HUES64 (cell line): Measurements from ENCODE around the gene ONECUT2.

ENCODE experiments used
- H3K27ac ChIP-seq: 2 replicates; pipeline ENCODE4 v1.7.0; 2013; ENCODE audit warnings: low read depth, low read length, inconsistent platforms
- H3K27me3 ChIP-seq: 2 replicates; pipeline ENCODE4 v1.6.1; 2013; ENCODE audit warnings: mild to moderate bottlenecking, low read length; ENCODE audit not compliant: insufficient read depth
- H3K36me3 ChIP-seq: 2 replicates; pipeline ENCODE4 v1.6.1; 2013; ENCODE audit warnings: mild to moderate bottlenecking, low read length; ENCODE audit not compliant: insufficient read depth
- H3K4me1 ChIP-seq: 2 replicates; pipeline ENCODE4 v1.6.1; 2013; ENCODE audit warnings: mild to moderate bottlenecking, low read length, moderate library complexity; ENCODE audit not compliant: insufficient read depth
- H3K4me3 ChIP-seq: 2 replicates; pipeline ENCODE4 v1.5.1; 2013; ENCODE audit warnings: mild to moderate bottlenecking, low read length, moderate library complexity
- H3K9ac ChIP-seq: 2 replicates; pipeline ENCODE4 v1.6.1; 2013; ENCODE audit warnings: mild to moderate bottlenecking, low read depth, low read length
- H3K9me3 ChIP-seq: 2 replicates; pipeline ENCODE4 v1.6.1; 2013; ENCODE audit warnings: low read depth, low read length; ENCODE audit not compliant: insufficient read depth
- WGBS: fragments of 150-250, 120-280 bp; methylation state at CpG from one replicate; pipeline ENCODE4 v1.1.7; 2013; ENCODE audit warnings: missing lambda C conversion rate; 5-methylcytosine and 5-hydroxymethylcytosine counted together

Gene ONECUT2

GRCh38 chr18:57455576-57456129 is 20.5 kb downstream of the ONECUT2 start:
- Histone ChIP-seq H3K9me3 (no peaks in the 10 kb centered on the region), H3K36me3 (no peaks in the 10 kb centered on the region), H3K27ac (no peak overlapping the region), H3K4me1 (peaks cover 5% of the 10 kb centered on the region; the same call in 1 of the 2 replicates), H3K27me3 (no peaks in the 10 kb centered on the region; the same call in 1 of the 2 replicates), H3K9ac (no peak overlapping the region), H3K4me3 (no peak overlapping the region)
- 82% methylated on average over 5 of the region's 5 CpGs for WGBS

DNA sequence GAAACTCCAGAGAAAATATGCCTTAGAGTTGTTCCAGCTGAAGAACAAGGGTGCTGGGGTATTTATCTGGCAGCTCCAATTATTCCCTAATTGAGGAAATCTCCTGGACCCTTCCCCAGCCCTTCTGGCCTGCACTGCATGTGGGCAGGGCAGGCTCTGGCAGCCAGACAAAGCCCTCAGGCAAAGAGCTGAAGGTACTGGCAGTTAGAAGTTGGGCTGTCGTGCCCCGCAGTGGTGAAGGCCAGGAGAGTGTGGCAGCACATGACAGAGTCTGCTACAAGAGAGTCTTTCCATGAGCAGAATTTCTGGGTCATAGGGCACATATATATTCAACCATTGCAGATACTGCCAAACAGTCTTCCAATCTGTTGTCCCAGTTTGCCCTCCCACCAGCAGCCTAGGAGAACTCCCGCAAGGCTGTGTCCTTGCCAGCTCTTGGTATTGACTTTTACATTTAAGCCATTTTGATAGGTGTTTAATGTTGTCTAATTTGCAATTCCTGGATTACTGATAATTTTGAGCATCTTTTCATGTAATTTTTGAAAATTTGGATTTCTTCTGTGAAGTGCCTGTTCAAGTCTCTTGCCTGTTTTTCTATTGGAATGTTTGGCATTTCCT is 26.6 kb downstream of the ONECUT2 start:
- Histone ChIP-seq H3K9me3 (no peaks in the 10 kb centered on the region), H3K9ac (no peak overlapping the region), H3K27ac (no peak overlapping the region), H3K4me3 (no peak overlapping the region), H3K27me3 (no peaks in the 10 kb centered on the region), H3K4me1 (no peaks in the 10 kb centered on the region), H3K36me3 (no peaks in the 10 kb centered on the region)
- 94% methylated on average over 3 of the region's 3 CpGs for WGBS

- no peak overlapping the region for H3K4me3 ChIP-seq
- no peak overlapping the region for H3K27ac ChIP-seq
- WGBS, result 90% methylated on average over 2 of the region's 2 CpGs
- no peaks in the 10 kb centered on the region for H3K27me3 ChIP-seq
- H3K4me1 ChIP-seq, result no peaks in the 10 kb centered on the region
- H3K36me3 ChIP-seq, result no peaks in the 10 kb centered on the region
- H3K9ac ChIP-seq, result no peak overlapping the region
- no peaks in the 10 kb centered on the region for H3K9me3 ChIP-seq
Measured at GRCh38 chr18:57466307-57466706, 31.1 kb downstream of the ONECUT2 start.

DNA sequence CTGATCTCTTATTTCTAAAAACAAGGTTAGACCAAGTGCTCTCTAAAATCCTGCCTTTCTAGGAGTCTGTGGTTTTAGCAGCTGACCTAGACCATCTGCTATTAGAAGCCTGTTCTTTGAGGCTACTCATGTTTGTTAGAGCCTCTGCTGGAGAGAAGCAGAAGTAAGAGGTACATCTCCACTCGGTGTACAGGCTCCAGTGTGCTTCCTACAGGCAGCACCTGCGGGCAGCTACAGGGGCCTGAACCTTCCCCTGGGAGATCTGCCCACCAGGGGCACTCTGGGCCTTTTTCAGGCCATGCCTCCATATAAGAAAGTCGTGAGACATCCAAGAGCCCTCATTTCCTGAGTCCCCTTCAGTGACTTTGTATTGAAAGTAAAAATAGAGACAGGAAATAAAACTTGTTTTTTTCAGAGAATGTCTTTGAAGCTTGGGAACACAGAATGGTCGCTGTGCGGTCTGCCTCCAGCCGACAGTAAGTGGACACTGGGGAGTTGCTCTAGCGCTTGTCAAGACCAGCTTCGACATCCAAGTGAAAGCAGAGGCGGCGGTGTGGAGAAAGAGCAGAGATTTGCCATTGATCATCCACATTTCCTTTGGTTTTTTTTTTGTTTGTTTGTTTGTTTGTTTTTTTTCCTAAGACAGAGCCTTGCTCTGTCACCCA is 31.7 kb downstream of the ONECUT2 start:
- Histone ChIP-seq H3K9ac (no peak overlapping the region), H3K27ac (no peak overlapping the region), H3K4me1 (no peaks in the 10 kb centered on the region), H3K36me3 (no peaks in the 10 kb centered on the region), H3K27me3 (no peaks in the 10 kb centered on the region), H3K9me3 (no peaks in the 10 kb centered on the region), H3K4me3 (no peak overlapping the region)
- 89% methylated on average over 9 of the region's 10 CpGs for WGBS

GRCh38 chr18:57469884-57470283 is 34.7 kb downstream of the ONECUT2 start:
- Histone ChIP-seq H3K4me1 (no peaks in the 10 kb centered on the region), H3K4me3 (no peak overlapping the region), H3K27ac (no peak overlapping the region), H3K9ac (no peak overlapping the region), H3K36me3 (no peaks in the 10 kb centered on the region), H3K27me3 (no peaks in the 10 kb centered on the region), H3K9me3 (no peaks in the 10 kb centered on the region)
- 63% methylated on average over 3 of the region's 3 CpGs for WGBS

DNA sequence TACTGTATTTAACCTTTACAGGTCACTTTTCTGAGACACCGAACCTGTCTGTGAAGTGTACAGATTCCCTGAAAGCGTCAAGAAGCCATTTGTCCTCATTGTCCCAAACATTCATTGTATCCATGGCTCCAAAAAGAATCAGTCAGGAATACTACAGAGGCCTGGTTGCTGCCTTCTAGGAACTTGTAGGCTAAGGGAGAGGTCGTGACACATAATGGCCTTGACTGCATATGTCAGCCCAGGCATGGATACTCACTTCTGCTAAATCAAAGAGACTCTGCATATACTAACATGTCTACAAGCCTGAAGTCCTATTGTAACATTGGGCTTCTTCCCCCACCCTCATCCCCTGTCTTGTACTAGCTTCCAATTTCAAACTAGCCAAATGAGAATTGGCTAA is 40.2 kb downstream of the ONECUT2 start:
- Histone ChIP-seq H3K9ac (no peak overlapping the region), H3K4me3 (no peak overlapping the region), H3K36me3 (no peaks in the 10 kb centered on the region), H3K4me1 (peaks cover 7% of the 10 kb centered on the region; the same call in 1 of the 2 replicates), H3K27ac (no peak overlapping the region), H3K9me3 (no peaks in the 10 kb centered on the region), H3K27me3 (no peaks in the 10 kb centered on the region)
- WGBS, result 92% methylated on average over 3 of the region's 3 CpGs

DNA sequence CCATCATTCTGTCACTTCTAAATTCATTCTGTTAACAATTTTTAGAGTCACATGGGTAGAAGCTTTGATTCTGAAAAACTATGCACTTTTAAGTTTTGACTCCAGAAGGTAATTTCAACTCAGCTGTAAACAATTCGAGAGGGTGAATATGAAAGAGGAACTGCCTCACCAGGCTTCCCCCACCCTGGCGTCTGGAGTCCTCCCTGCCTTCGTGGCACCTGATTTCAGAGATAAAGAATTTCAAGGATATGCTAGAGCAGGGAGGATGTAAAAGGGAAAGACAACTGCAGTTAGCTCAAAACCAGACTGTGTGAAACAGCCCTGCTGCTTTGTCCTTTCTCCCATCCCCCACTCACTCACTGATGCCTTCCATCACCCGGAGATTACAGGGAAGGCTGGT is 40.7 kb downstream of the ONECUT2 start:
- H3K4me3 ChIP-seq, result no peak overlapping the region
- H3K9me3 ChIP-seq, result no peaks in the 10 kb centered on the region
- WGBS, result 70% methylated on average over 4 of the region's 4 CpGs
- no peaks in the 10 kb centered on the region for H3K36me3 ChIP-seq
- no peaks in the 10 kb centered on the region for H3K27me3 ChIP-seq
- no peak overlapping the region for H3K9ac ChIP-seq
- H3K4me1 ChIP-seq, result peaks cover 10% of the 10 kb centered on the region; the same call in 1 of the 2 replicates
- no peak overlapping the region for H3K27ac ChIP-seq

- no peak overlapping the region for H3K27ac ChIP-seq
- H3K4me3 ChIP-seq, result no peak overlapping the region
- no peaks in the 10 kb centered on the region for H3K9me3 ChIP-seq
- no peak overlapping the region for H3K9ac ChIP-seq
- peaks cover 12% of the 10 kb centered on the region; the same call in 1 of the 2 replicates for H3K4me1 ChIP-seq
- no peaks in the 10 kb centered on the region for H3K27me3 ChIP-seq
- H3K36me3 ChIP-seq, result no peaks in the 10 kb centered on the region
Measured at GRCh38 chr18:57480733-57481132, 45.6 kb downstream of the ONECUT2 start.

DNA sequence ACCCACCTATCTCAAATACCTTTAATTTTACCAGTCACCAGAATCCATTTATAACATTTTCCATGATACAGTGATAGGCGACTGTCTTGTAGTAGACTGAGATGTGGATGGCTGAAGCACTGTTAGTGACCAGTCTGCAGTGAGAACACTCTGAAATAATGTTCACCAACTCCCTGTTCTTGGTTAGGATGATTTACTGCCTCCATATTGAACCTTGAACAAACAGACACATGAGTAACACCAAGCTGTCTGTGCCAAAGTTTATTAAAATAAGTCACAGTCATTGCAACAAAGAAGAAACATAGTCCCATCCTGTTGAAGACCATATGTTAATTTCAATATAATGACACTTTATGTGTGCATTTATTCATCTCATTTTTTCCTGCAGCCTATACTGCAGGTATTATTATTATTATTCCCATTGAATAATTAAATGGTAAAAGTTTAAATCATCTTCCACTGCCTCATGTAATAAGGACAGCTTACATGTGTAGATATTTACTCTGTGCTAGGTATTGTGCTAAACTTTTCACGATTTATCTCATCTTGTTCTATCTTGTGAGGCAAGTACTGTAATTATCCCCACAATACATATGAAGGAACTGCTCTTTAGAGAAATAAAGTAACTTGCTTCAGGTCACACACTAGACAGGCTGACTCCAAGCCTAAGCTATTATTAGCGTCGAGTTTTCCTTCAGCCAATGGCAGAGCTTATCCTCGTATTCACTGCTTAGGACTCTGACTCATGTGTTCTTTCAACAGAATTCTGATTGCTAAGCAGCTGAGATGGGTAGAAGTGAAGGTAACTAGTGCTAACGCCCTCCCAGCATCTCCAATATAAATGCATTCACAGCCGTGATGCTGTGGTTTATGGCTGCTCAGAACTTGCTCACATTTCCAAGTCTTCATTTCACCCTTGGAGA is 62.5 kb downstream of the ONECUT2 start:
- Histone ChIP-seq H3K36me3 (no peaks in the 10 kb centered on the region), H3K27me3 (no peaks in the 10 kb centered on the region), H3K9me3 (no peaks in the 10 kb centered on the region), H3K27ac (no peak overlapping the region), H3K4me1 (no peaks in the 10 kb centered on the region), H3K4me3 (no peak overlapping the region), H3K9ac (no peak overlapping the region)
- 79% methylated on average over 6 of the region's 7 CpGs for WGBS

- Histone ChIP-seq H3K27ac (no peak overlapping the region), H3K9ac (no peak overlapping the region), H3K9me3 (no peaks in the 10 kb centered on the region), H3K36me3 (no peaks in the 10 kb centered on the region), H3K4me3 (no peak overlapping the region), H3K4me1 (no peaks in the 10 kb centered on the region), H3K27me3 (no peaks in the 10 kb centered on the region)
- WGBS, result 79% methylated on average over 5 of the region's 5 CpGs
Measured at GRCh38 chr18:57498682-57499256, 63.6 kb downstream of the ONECUT2 start.

- no peak overlapping the region for H3K27ac ChIP-seq
- no peaks in the 10 kb centered on the region for H3K4me1 ChIP-seq
- WGBS, result 78% methylated on average over 8 of the region's 9 CpGs
- no peak overlapping the region for H3K9ac ChIP-seq
- no peaks in the 10 kb centered on the region for H3K27me3 ChIP-seq
- H3K9me3 ChIP-seq, result no peaks in the 10 kb centered on the region
- no peaks in the 10 kb centered on the region for H3K36me3 ChIP-seq
- no peak overlapping the region for H3K4me3 ChIP-seq
Measured at GRCh38 chr18:57502624-57503023, 67.5 kb downstream of the ONECUT2 start.
